SK-N-MC (cell line): ENCODE results near the gene HOXD9.

Source experiments
- EZH2 ChIP-seq: fragments of 200-600 bp; sonication (generic); IDR thresholded peaks from one replicate; pipeline ENCODE4 v1.6.1; 2017; ENCODE audit warnings: antibody characterized with exemption
- POLR2AphosphoS5 ChIP-seq: IDR thresholded peaks from 2 replicates; pipeline ENCODE4 v1.6.1; 2012; ENCODE audit warnings: mild to moderate bottlenecking, low read depth, low read length, borderline replicate concordance

DNA sequence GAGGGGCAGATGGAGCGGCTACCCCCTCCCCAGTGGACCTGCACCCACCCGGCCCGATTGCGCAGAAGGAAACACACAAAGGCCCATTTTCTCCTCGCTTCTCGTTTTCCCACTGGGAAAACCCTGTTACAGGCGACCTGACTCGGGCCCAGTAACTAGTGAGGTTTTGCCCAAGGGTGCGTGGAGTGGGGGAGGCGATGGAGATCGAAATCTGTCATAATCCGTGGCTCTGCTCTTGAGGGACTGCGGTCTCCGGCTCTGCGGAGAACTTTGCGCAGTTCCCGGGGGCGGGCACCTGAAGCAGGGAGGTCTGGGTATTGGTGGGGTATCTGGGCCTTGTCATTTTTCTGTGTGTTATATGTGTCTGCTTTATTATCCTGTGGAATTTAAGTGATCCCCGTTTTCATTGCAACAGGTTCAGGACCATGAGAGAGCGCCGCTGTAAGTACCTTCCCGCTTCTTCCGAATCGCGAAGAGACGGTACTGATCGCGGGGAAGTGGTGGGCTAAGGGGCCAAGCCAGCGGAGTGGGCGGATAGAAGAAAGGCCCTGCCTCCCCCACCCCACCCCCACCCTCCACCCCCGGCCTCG, 24.8 kb downstream of the HOXD9 start:
- TF ChIP-seq EZH2 (no peak), POLR2AphosphoS5 (no peak)
